GM18907 (cell line): ENCODE measurements around the gene MTMR8.

ENCODE experiments used
- ATAC-seq: cut with Tn5 transposase; IDR thresholded peaks from one replicate; pipeline ENCODE4 v1.9.1; 2021; ENCODE audit warnings: mild to moderate bottlenecking, moderate library complexity; ENCODE audit not compliant: unreplicated experiment

Gene MTMR8

GRCh38 chrX:64313624-64314023 is 81.6 kb downstream of the MTMR8 start:
- no peak for ATAC-seq

GRCh38 chrX:64306712-64307111 is 88.5 kb downstream of the MTMR8 start:
- no peak for ATAC-seq

- ATAC-seq: no peak
These were observed 104.1 kb downstream of the MTMR8 start for GRCh38 chrX:64291123-64291522.

- no peak for ATAC-seq
These were observed 130.0 kb downstream of the MTMR8 start for GRCh38 chrX:64265265-64265664.

- ATAC-seq: no peak
These were observed 164.9 kb downstream of the MTMR8 start, which contains the start of gene ASB12 for GRCh38 chrX:64230123-64230970. ASB12 (minus strand) TSS chrX:64230607; CDS start chrX:64225650, 4,957 bp downstream.

GRCh38 chrX:64229154-64229553 is 166.1 kb downstream of the MTMR8 start:
- ATAC-seq: no peak
